Measurements from ENCODE around the gene DIAPH2.

The DIAPH2 gene

DNA sequence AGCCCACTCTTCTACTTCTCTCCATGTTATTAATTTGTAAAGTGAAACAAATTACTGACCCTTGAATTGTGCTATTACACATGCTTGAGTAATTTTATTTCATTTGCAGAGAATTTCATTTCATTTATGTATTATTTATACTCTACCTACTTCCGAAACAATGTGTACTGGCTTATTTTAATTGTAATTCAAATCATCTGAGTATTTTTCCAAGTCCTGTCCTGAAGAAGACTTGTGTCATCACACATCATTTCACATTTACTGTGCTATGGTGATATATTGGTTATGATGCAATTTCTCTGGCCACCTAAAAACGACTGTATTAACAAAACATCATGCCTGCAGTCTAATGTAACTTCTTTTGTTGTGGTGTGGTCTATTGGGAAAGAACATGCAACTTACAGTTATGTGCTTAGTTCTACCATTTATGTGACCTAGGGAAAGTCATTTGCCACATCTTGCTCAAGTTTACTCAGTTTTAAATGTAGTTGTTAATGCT, 583.6 kb downstream of the DIAPH2 start:
- no peak overlapping the region for H3K4me3 ChIP-seq (replicated peaks; ENCODE audit: low read depth, low read length)
- TF ChIP-seq, protein P1, sequence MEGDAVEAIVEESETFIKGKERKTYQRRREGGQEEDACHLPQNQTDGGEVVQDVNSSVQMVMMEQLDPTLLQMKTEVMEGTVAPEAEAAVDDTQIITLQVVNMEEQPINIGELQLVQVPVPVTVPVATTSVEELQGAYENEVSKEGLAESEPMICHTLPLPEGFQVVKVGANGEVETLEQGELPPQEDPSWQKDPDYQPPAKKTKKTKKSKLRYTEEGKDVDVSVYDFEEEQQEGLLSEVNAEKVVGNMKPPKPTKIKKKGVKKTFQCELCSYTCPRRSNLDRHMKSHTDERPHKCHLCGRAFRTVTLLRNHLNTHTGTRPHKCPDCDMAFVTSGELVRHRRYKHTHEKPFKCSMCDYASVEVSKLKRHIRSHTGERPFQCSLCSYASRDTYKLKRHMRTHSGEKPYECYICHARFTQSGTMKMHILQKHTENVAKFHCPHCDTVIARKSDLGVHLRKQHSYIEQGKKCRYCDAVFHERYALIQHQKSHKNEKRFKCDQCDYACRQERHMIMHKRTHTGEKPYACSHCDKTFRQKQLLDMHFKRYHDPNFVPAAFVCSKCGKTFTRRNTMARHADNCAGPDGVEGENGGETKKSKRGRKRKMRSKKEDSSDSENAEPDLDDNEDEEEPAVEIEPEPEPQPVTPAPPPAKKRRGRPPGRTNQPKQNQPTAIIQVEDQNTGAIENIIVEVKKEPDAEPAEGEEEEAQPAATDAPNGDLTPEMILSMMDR (IDR thresholded peaks at IDR 0.05; ENCODE audit: low read length, missing control alignments), result no peak
- DNase-seq (ENCODE audit: low read depth), result peak; percentile 8

DNA sequence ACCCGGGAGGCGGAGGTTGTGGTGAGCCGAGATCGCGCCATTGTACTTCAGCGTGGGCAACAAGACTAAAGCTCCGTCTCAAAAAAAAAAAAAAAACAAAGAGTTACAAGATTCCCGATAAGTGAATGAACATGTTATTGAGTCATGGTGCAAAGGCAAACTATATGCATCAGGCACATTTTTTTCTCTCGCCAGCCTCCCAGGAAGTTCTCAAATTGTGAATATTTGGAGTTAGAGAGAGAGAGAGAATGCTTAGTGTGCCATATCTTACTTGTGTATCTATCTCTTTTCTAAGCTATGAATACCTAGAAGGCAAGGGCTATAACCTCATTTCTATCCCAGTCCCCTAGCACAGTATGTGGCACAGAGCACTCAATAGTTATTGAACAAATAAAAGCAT, 599.9 kb downstream of the DIAPH2 start:
- no peak for DNase-seq (ENCODE audit: low read depth)
- TF ChIP-seq, protein P1 (IDR thresholded peaks at IDR 0.05; ENCODE audit: low read length, missing control alignments), result no peak
- no peak overlapping the region for H3K4me3 ChIP-seq (replicated peaks; ENCODE audit: low read depth, low read length)

DNA sequence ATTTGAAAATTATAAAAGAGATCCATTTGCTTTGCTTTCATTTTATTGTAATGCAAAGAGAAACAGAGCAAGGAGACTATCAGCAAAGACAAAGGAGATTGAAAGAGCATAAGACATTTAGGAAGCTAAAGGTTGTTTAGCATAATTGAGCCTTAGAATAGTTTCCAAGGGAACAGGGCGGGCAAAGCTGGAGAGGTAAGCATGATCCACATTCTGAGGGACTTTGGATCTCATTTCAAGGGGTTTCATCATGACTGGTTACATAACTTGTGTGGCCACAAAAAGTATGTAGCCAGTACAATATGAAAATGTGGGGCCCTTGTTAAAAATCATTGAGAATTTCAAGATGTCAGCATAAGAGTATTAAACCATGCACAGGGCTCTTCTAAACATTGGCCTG, 605.6 kb downstream of the DIAPH2 start:
- DNase-seq (ENCODE audit: low read depth), result no peak
- TF ChIP-seq, protein P1 (IDR thresholded peaks at IDR 0.05; ENCODE audit: low read length, missing control alignments), result no peak
- no peak overlapping the region for H3K4me3 ChIP-seq (replicated peaks; ENCODE audit: low read depth, low read length)

DNA sequence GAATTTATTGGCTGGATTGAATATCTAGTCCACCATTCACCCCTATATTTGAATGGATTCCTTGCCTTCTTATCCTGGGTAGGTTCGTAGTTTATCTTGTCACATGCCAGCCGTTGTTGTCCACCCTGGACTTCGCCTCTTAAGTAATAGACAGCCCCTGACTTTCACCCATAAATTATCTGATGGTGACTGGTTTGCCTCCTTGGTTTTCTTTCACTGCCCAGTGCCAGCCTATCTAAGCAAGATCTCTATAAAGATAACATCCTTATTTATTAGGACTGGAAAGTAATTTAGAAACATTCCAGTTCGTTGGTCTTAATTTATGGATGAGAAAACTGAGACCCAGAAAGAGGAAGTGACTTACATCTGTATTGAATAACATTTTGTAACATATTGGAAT, 609.4 kb downstream of the DIAPH2 start:
- DNase-seq (ENCODE audit: low read depth), result no peak
- no peak overlapping the region for H3K4me3 ChIP-seq (replicated peaks; ENCODE audit: low read depth, low read length)
- TF ChIP-seq, protein P1 (IDR thresholded peaks at IDR 0.05; ENCODE audit: low read length, missing control alignments), result no peak

DNA sequence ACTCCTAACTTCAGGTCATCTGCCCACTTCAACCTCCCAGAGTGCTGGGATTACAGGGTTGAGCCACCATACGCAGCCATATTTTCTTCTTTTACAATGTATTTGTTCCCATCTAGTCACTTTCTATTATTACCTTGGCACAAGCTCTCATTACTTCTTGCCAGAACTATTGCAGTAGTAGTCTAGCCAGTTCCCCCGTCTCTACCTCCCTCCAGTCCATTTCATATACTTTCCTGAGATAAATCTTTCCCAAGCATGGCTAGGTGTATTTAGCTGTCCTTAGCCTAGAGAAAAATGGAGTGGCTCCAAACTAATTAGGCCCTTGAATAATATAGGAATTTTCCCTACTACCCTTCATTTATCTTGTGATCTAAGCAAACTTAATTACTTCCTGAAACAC, 611.3 kb downstream of the DIAPH2 start:
- H3K4me3 ChIP-seq (replicated peaks; ENCODE audit: low read depth, low read length), result no peak overlapping the region
- no peak for DNase-seq (ENCODE audit: low read depth)
- TF ChIP-seq, protein P1 (IDR thresholded peaks at IDR 0.05; ENCODE audit: low read length, missing control alignments), result no peak

DNA sequence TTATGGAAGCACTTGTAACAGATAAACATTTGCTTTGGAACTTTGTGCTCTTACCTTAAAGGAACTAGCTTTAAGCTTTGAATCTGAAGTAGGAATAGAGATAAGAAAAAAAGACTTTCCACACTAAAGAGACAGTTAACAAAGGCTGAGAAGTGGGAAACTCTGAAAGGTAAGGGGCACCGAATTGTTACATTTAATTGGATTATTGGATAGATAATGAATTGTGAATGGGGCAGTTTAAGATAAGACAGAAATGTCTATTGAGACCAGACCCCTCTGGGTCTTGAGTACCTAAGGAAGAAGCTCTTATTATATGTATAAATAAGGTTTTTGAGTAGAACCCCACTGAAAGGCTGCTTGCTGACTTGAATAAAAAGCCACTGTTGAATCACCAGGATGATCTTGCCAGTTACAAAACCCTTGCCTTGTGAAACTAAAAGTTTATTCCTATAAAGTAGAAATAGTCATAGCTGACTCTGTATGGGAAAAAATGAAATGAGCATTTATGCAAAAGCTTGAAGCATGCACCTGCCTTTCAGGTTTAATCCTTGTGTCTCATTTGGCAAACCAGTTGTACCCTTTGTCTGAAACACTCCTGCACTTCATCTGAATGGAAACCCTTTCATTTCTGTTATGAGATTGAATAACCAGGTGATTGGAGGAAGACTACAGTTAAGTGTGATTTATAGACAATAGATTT, 622.3 kb downstream of the DIAPH2 start:
- TF ChIP-seq, protein P1 (IDR thresholded peaks at IDR 0.05; ENCODE audit: low read length, missing control alignments), result no peak
- DNase-seq (ENCODE audit: low read depth), result no peak

DNA sequence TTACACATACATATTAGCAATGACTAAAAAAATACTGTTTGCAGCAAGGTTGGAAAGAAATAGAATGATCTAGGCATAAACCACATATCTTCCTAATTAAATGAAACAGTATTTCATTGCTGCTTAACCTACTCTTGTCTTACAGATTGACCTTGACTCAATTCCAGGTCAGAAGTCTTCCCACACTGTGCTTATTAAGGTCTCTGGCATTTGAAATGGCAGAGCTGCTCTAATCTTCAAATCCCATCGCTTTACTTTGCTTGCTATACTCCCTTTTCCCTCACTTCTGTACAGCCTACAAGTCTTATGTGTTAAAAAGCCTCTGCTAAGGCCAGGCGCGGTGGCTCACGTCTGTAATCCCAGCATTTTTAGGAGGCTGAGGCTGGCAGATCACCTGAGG, 623.5 kb downstream of the DIAPH2 start:
- DNase-seq (ENCODE audit: low read depth), result no peak
- TF ChIP-seq, protein P1 (IDR thresholded peaks at IDR 0.05; ENCODE audit: low read length, missing control alignments), result no peak

More for the DNA sequence above, 622.3 kb downstream of the DIAPH2 start:
- no peak overlapping the region for H3K4me3 ChIP-seq (replicated peaks; ENCODE audit: low read depth, low read length)

More for the DNA sequence above, 623.5 kb downstream of the DIAPH2 start:
- no peak overlapping the region for H3K4me3 ChIP-seq (replicated peaks; ENCODE audit: low read depth, low read length)

Measured in fibroblast of pulmonary artery (primary cell).